Measurements from ENCODE around the gene MLLT11. TPM values are rescaled to one million over a fixed set of nuclear protein-coding genes. Genes with fewer than 3 reads are reported as not detected.

The MLLT11 gene
- total and polyA plus RNA-seq, 12 donors, result 1.6 to 31.9 (median 4.3) TPM

DNA sequence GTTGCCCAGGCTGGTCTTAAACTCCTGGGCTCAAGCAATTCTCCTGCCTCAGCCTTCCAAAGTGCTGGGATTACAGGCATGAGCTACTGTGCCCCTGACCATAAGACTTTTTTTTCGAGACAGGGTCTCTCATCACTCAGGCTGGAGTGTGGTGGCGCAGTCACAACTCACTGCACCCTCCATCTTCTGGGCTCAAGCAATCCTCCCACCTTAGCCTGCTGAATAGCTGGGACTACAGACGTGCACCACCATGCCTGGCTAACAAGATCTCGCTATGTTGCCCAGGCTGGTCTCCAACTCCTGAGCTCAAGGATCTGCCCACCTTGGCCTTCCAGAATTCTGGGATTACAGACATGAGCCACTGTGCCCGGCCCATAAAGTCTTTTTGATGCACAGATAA is 10.7 kb upstream of the MLLT11 start:
- Histone ChIP-seq H3K36me3 (replicated peaks in 1 of 2) (peaks cover 0 to 32% of the 10 kb centered on the region in 2 donors), H3K27me3 (no peaks in the 10 kb centered on the region), H3K4me1 (replicated peaks in 1 of 2) (peaks cover 11 to 28% of the 10 kb centered on the region in 2 donors), H3K9me3 (replicated peaks in 1 of 3) (no peaks in the 10 kb centered on the region), H3K27ac (no peak overlapping the region), H3K4me3 (no peak overlapping the region)
- WGBS, 4 donors, result 85 to 92% (median 90%) methylated on average over 5 of the region's 5 CpGs
- no peak for TF ChIP-seq POLR2A (IDR thresholded peaks at IDR 0.05)
- DNase-seq, result no peak
- intact Hi-C loops (cut with DNase I), result no loop called here

DNA sequence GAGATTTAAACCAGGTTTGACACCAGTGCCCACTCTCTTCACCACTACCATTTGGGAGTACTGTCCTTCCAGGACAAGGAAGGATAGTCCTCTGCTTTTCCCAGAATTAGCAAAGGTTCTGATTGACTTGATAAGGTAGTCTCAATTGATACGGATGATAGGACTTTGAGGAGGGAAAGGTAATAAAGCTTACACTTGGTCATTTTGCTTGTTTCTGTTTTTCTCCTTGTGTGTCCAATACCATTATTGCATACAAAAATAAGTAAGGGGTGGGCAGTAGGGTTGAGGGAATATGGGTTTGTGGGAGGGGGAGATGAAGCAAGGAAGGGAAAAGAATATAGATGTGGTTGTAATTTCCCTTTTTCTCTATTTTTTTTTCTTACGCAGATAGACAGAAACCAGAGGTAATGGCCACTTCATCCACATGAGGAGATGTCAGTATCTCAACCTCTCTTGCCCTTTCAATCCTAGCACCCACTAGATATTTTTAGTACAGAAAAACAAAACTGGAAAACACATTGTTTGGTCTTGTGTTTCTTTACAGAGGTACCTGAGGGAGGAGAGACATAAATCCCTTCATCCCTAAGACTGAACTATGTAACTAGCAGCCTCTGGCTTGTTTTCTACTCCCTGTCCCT is 10.0 kb upstream of the MLLT11 start:
- Histone ChIP-seq H3K27ac (no peak overlapping the region), H3K4me1 (replicated peaks in 1 of 2) (peaks cover 11 to 29% of the 10 kb centered on the region in 2 donors), H3K9me3 (replicated peaks in 1 of 3) (no peaks in the 10 kb centered on the region), H3K27me3 (no peaks in the 10 kb centered on the region), H3K36me3 (replicated peaks in 1 of 2) (peaks cover 0 to 39% of the 10 kb centered on the region in 2 donors), H3K4me3 (no peak overlapping the region)
- no peak for DNase-seq
- TF ChIP-seq, protein P1, sequence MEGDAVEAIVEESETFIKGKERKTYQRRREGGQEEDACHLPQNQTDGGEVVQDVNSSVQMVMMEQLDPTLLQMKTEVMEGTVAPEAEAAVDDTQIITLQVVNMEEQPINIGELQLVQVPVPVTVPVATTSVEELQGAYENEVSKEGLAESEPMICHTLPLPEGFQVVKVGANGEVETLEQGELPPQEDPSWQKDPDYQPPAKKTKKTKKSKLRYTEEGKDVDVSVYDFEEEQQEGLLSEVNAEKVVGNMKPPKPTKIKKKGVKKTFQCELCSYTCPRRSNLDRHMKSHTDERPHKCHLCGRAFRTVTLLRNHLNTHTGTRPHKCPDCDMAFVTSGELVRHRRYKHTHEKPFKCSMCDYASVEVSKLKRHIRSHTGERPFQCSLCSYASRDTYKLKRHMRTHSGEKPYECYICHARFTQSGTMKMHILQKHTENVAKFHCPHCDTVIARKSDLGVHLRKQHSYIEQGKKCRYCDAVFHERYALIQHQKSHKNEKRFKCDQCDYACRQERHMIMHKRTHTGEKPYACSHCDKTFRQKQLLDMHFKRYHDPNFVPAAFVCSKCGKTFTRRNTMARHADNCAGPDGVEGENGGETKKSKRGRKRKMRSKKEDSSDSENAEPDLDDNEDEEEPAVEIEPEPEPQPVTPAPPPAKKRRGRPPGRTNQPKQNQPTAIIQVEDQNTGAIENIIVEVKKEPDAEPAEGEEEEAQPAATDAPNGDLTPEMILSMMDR (IDR thresholded peaks at IDR 0.05), result no peak
- TF ChIP-seq POLR2A (IDR thresholded peaks at IDR 0.05), result no peak
- 76 to 90% (median 86%) methylated on average over 2 of the region's 2 CpGs for WGBS, 4 donors
- intact Hi-C loops (cut with DNase I), result no loop called here

DNA sequence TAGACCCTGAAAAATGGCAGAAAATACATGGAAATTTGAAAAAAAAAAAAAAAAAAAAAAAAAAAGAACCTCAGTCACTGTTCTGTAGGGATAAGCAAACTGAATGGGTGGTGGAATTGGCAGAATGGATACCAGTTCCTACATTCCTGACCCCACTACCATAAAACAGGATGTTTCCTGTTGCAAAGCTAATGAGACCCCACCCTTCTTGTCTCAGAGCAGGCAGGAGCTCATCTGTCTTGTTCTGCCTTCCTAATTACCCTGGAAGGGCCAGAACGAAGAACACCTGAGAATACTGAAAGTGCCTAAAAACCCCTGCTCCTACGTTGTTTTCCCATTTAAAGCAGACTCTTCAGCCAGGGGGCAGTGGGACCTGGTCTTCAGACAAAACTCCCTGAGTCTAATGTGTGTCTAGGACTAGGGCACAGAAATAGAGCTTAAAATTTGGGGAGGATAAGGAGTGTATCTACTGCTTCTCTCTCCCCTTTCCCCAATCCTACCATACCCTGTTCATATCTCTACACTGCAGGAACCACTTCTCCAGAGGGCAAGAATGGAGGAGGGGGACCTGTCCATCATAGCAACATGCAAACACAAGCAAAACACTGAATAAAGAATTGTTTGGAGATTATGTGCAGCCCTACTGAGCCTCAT is 8.7 kb upstream of the MLLT11 start:
- WGBS, 4 donors, result 79 to 83% (median 82%) methylated on average over 2 of the region's 2 CpGs
- Histone ChIP-seq H3K27ac (no peak overlapping the region), H3K36me3 (replicated peaks in 1 of 2) (peaks cover 0 to 51% of the 10 kb centered on the region in 2 donors), H3K27me3 (no peaks in the 10 kb centered on the region), H3K4me3 (no peak overlapping the region), H3K9me3 (replicated peaks in 1 of 3) (no peaks in the 10 kb centered on the region), H3K4me1 (replicated peaks in 1 of 2) (peaks cover 18 to 42% of the 10 kb centered on the region in 2 donors)
- DNase-seq, result no peak
- intact Hi-C loops (cut with DNase I), result no loop called here
- TF ChIP-seq, protein P1 (IDR thresholded peaks at IDR 0.05), result no peak
- TF ChIP-seq POLR2A (IDR thresholded peaks at IDR 0.05), result no peak

DNA sequence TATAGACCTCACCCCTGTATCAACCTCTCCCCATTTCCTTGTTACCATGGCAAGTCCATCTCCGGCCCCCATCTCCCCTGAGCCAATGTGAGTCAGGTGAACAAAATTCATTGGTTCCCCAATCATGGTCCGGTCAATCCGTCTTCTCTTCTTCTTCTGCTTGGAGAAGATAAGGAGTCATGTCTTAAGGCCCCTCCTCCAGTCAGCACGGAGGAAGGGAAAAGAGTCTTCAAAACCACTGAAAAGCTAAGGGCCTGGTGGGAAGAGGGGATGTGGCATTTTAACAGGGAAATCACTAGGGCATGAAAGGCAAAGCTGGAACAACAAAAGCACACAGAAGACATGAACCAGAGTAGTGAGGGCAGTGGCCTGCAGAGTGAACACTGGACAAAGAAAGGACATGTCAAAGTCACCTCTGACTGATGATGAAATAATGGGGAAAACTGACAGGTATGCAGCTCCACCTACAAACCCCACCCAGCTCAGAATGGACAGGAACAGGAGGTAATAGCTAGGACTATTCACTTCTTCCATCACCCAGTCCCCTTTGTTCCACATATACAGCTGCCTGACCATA is 5.1 kb upstream of the MLLT11 start:
- Histone ChIP-seq H3K4me3 (no peak overlapping the region), H3K36me3 (replicated peaks in 1 of 2) (peaks cover 0 to 51% of the 10 kb centered on the region in 2 donors), H3K4me1 (replicated peaks in 1 of 2) (peaks cover 26 to 33% of the 10 kb centered on the region in 2 donors), H3K27me3 (no peaks in the 10 kb centered on the region), H3K9me3 (replicated peaks in 1 of 3) (no peaks in the 10 kb centered on the region), H3K27ac (peak overlapping the region in 2 of 5 donors; percentile 26 to 96)
- TF ChIP-seq POLR2A (IDR thresholded peaks at IDR 0.05), result no peak
- TF ChIP-seq, protein P1 (IDR thresholded peaks at IDR 0.05), result no peak
- intact Hi-C loops (cut with DNase I), result no loop called here
- WGBS, 4 donors, result 86 to 91% (median 88%) methylated on average over 4 of the region's 4 CpGs
- DNase-seq, result no peak

Measured in adrenal gland (tissue), 12 donors.